Peyer's patch (tissue), 4 donors: ENCODE data around the gene RAB31.

Experiments used
- CTCF ChIP-seq, 6 experiments: fragments of 450-650 bp in 4 of 6; fragments of 200-600 bp in 2 of 6; sonication (generic) in 1 of 6; IDR thresholded peaks; one replicate each; pipeline ENCODE4 v1.5.1; 2017 to 2019; ENCODE audit warnings: antibody characterized with exemption in 6 of 6, mild to moderate bottlenecking in 3 of 6, moderate library complexity in 1 of 6
- POLR2A ChIP-seq, 2 donors: fragments of 450-650 bp; IDR thresholded peaks; one replicate each; pipeline ENCODE4 v1.5.1; 2017; ENCODE audit warnings: antibody characterized with exemption in 2 of 2, mild to moderate bottlenecking in 2 of 2, moderate library complexity in 2 of 2

- no peak for TF ChIP-seq CTCF (IDR thresholded peaks at IDR 0.05)
- TF ChIP-seq POLR2A (IDR thresholded peaks at IDR 0.05), result no peak
Observed at GRCh38 chr18:9802175-9803062, 94.3 kb downstream of the RAB31 start.
